OCI-LY1 (cell line): ENCODE measurements around the gene ELFN1.

Experiments used
- CTCF ChIP-seq: fragments of 200-600 bp; sonication (generic), shearing (Covaris generic); IDR thresholded peaks from 2 replicates; pipeline ENCODE4 v1.5.1; 2017; ENCODE audit warnings: mild to moderate bottlenecking, antibody characterized with exemption, low read length, moderate library complexity, mixed read lengths
- EZH2 ChIP-seq: fragments of 200-600 bp; sonication (generic), shearing (Covaris generic); IDR thresholded peaks from 2 replicates; pipeline ENCODE4 v1.8.0; 2017; ENCODE audit warnings: borderline replicate concordance, mixed run types, mild to moderate bottlenecking, antibody characterized with exemption, low read length, moderate library complexity, mixed read lengths

GRCh38 chr7:1623810-1624209 lies 46.3 kb upstream of the ELFN1 start:
- TF ChIP-seq CTCF (no peak), EZH2 (no peak)
